Endothelial cell of umbilical vein (primary cell): ENCODE results near the gene LARGE1. TPM values are rescaled to one million over a fixed set of nuclear protein-coding genes. Genes with fewer than 3 reads are reported as not detected.

Experiments used
- BruUV-seq: library from RNA; stranded (reverse); fragments of 400-500 nt; replicated peaks from 2 replicates; lab custom pipeline; 2021; lab: Mats Ljungman, UMichigan
- CTCF ChIA-PET: fragments of 300-600, 350-600 bp; sonication (Branson Sonifier 250); formaldehyde crosslinking; loops from one replicate; lab custom pipeline; 2021; ENCODE audit warnings: antibody characterized with exemption, inconsistent platforms; lab: Charles Lee
- POLR2A ChIA-PET: fragments of 300-600, 350-600 bp; sonication (Branson Sonifier 250); formaldehyde crosslinking; loops from one replicate; lab custom pipeline; 2021; ENCODE audit warnings: antibody characterized with exemption, inconsistent platforms; lab: Charles Lee
- DNase-seq: peaks from one replicate; pipeline ENCODE4 v3.0.0-alpha.2; 2011; ENCODE audit warnings: low read depth, low spot score
- FAIRE-seq: peaks from 2 replicates; lab custom pipeline; 2011; peaks lifted over from hg19 to GRCh38; lab: Jason Lieb, UNC
- H2AFZ ChIP-seq: 2 replicates; pipeline ENCODE4 v1.6.0; 2012; ENCODE audit warnings: low read depth, low read length, control low read depth, inconsistent platforms
- H3K27ac ChIP-seq: 2 replicates; pipeline ENCODE4 v1.5.1; 2011; ENCODE audit warnings: low read depth, mild to moderate bottlenecking, control low read depth, low read length, moderate library complexity; ENCODE audit not compliant: insufficient read depth
- H3K27me3 ChIP-seq, 2 experiments: 2 replicates each; pipeline versions ENCODE4 v1.6.0 to v1.6.1; 2011; ENCODE audit warnings: low read length in 2 of 2, mixed read lengths in 1 of 2; ENCODE audit not compliant: control insufficient read depth in 2 of 2, insufficient read depth in 2 of 2
- H3K36me3 ChIP-seq, 2 experiments: 2 replicates in 1 of 2; 3 replicates in 1 of 2; pipeline ENCODE4 v1.5.1; 2011; ENCODE audit warnings: low read length in 2 of 2, mild to moderate bottlenecking in 1 of 2, moderate library complexity in 1 of 2; ENCODE audit not compliant: control insufficient read depth in 2 of 2, insufficient read depth in 2 of 2; ENCODE audit errors: extremely low read depth in 1 of 2
- H3K4me1 ChIP-seq: 3 replicates; pipeline ENCODE4 v1.5.1; 2011; ENCODE audit warnings: mild to moderate bottlenecking, low read length; ENCODE audit not compliant: control insufficient read depth, insufficient read depth; ENCODE audit errors: extremely low read depth
- H3K4me2 ChIP-seq: 2 replicates; pipeline ENCODE4 v1.6.1; 2011; ENCODE audit warnings: low read length, control low read depth, mixed read lengths; ENCODE audit not compliant: insufficient read depth
- H3K4me3 ChIP-seq, 3 experiments: fragments of 200-600 bp in 1 of 3; sonication (generic), shearing (Covaris generic) in 1 of 3; replicated peaks in 1 of 3; 2 replicates each; pipeline ENCODE4 v1.5.1; 2011 to 2016; ENCODE audit warnings: control low read depth in 3 of 3, low read length in 3 of 3, mild to moderate bottlenecking in 2 of 3, inconsistent platforms in 1 of 3, low read depth in 1 of 3, moderate library complexity in 1 of 3; ENCODE audit not compliant: insufficient read depth in 1 of 3
- H3K79me2 ChIP-seq: 2 replicates; pipeline ENCODE4 v1.6.0; 2012; ENCODE audit warnings: low read length, inconsistent platforms; ENCODE audit not compliant: control insufficient read depth, insufficient read depth
- H3K9ac ChIP-seq: replicated peaks from 2 replicates; pipeline ENCODE3; 2011; ENCODE audit warnings: low read length, control low read depth; ENCODE audit not compliant: insufficient read depth; ENCODE audit errors: extremely low read depth
- H3K9me1 ChIP-seq: replicated peaks from 3 replicates; pipeline ENCODE4 v1.6.0; 2011; ENCODE audit warnings: mild to moderate bottlenecking, low read length; ENCODE audit not compliant: control insufficient read depth, insufficient read depth; ENCODE audit errors: extremely low read depth
- H3K9me3 ChIP-seq: replicated peaks from 2 replicates; pipeline ENCODE4 v1.5.1; 2012; ENCODE audit warnings: low read length, inconsistent platforms; ENCODE audit not compliant: control insufficient read depth, insufficient read depth
- H4K20me1 ChIP-seq: replicated peaks from 2 replicates; pipeline ENCODE3; 2011; ENCODE audit warnings: mild to moderate bottlenecking, low read length; ENCODE audit not compliant: control insufficient read depth, insufficient read depth; ENCODE audit errors: extremely low read depth
- EZH2 ChIP-seq: IDR thresholded peaks from 2 replicates; pipeline ENCODE4 v1.6.1; 2012; ENCODE audit warnings: borderline replicate concordance, low read depth, mild to moderate bottlenecking, moderate library complexity, low read length, inconsistent platforms; ENCODE audit not compliant: severe bottlenecking
- FOS ChIP-seq: IDR thresholded peaks from 2 replicates; pipeline ENCODE4 v1.6.1; 2011; ENCODE audit warnings: mild to moderate bottlenecking, low read length, moderate library complexity, borderline replicate concordance; ENCODE audit not compliant: insufficient read depth
- GATA2 ChIP-seq: IDR thresholded peaks from 2 replicates; pipeline ENCODE4 v1.7.0; 2011; ENCODE audit warnings: low read depth, mild to moderate bottlenecking, moderate library complexity, mixed read lengths, low read length; ENCODE audit not compliant: insufficient read length, insufficient read depth
- JUN ChIP-seq: IDR thresholded peaks from 2 replicates; pipeline ENCODE4 v1.6.1; 2011; ENCODE audit warnings: borderline replicate concordance, low read depth; ENCODE audit not compliant: insufficient read length, insufficient read depth
- MYC ChIP-seq: IDR thresholded peaks from one replicate; pipeline ENCODE4 v1.6.1; 2011; ENCODE audit warnings: mild to moderate bottlenecking, low read depth, low read length
- POLR2A ChIP-seq: IDR thresholded peaks from 2 replicates; pipeline ENCODE4 v1.6.1; 2012; ENCODE audit warnings: low read depth, mild to moderate bottlenecking, control low read depth, low read length
- POLR2AphosphoS5 ChIP-seq: IDR thresholded peaks from 2 replicates; pipeline ENCODE4 v1.6.1; 2012; ENCODE audit warnings: low read depth, mild to moderate bottlenecking, control low read depth, low read length, moderate library complexity; ENCODE audit not compliant: insufficient read depth
- dilution Hi-C: fragments of 300-500 bp; cut with MboI; formaldehyde crosslinking; loops from one replicate; pipeline ENCODE4 v1.15.0; 2019; ENCODE audit warnings: low sequenced_read_pairs; ENCODE audit not compliant: extremely low pct_ligation_motif_present
- intact Hi-C: fragments of 100-400 bp; cut with micrococcal nuclease; formaldehyde crosslinking; loops from one replicate; pipeline ENCODE4 v1.10.0; 2022
- polyA plus RNA-seq, 4 experiments: library from polyadenylated mRNA; depleted of rRNA in 3 of 4; stranded (reverse) in 3 of 4; unstranded in 1 of 4; fragments of >200 nt; gene quantifications; 2 replicates each; pipeline versions ENCODE4 v1.2.1 to v1.2.3, GENCODE V29; 2011 to 2012; ENCODE audit warnings: missing spikeins in 1 of 4
- total RNA-seq: library from RNA; stranded (reverse); gene quantifications from 2 replicates; pipeline ENCODE4 v1.2.3, GENCODE V29; 2021
- TF ChIP-seq, protein P1 (sequence below): IDR thresholded peaks from 2 replicates; pipeline ENCODE4 v1.6.1; 2011; ENCODE audit not compliant: insufficient read depth, insufficient read length
- TF ChIP-seq, protein P2 (sequence below), 2 donors: IDR thresholded peaks; 1 replicate in 1 of 2; 2 replicates in 1 of 2; pipeline ENCODE4 v1.5.1; 2011; ENCODE audit warnings: low read length in 2 of 2, mild to moderate bottlenecking in 2 of 2, moderate library complexity in 2 of 2, control low read depth in 1 of 2, inconsistent platforms in 1 of 2, low read depth in 1 of 2; ENCODE audit not compliant: insufficient read depth in 1 of 2; ENCODE audit errors: extremely low read depth in 1 of 2

Gene LARGE1
- total and polyA plus RNA-seq, 2 donors (not counting 3 experiments of a cell fraction or from before 2014, with no cell fraction given), result 0.95 to 4.4 TPM

DNA sequence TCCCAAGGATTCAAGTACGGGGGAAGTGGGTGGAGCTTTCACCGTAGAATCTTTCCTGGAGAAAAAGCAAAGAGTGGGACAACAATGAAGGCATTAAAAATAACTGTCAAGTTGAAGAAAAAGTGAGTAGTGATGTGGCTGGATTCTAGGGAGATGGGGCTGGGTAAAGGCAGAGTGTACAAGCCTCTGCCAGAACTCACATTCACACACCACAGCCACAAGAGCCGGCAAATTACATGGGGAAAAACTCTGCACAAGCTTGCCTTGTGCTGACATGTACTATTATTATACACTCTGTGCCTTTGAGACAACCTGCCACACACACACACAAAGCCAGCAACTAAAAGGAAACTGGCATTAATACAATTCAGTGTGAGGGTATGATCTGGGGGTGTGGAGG is 182.6 kb downstream of the LARGE1 start:
- H3K27me3 ChIP-seq, result no peaks in the 10 kb centered on the region
- H3K4me1 ChIP-seq, result no peaks in the 10 kb centered on the region
- no TSS peak for BruUV-seq
- no peak overlapping the region for H2AFZ ChIP-seq
- ChIA-PET CTCF (no interaction called here), POLR2A (no interaction called here)
- no peak overlapping the region for H3K9ac ChIP-seq
- DNase-seq (no peak), FAIRE-seq (no peak)
- TF ChIP-seq MYC (no peak), GATA2 (no peak), POLR2AphosphoS5 (no peak), FOS (no peak), EZH2 (no peak), JUN (no peak), POLR2A (no peak)
- TF ChIP-seq, protein P1, sequence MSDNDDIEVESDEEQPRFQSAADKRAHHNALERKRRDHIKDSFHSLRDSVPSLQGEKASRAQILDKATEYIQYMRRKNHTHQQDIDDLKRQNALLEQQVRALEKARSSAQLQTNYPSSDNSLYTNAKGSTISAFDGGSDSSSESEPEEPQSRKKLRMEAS, result no peak
- TF ChIP-seq, protein P2, sequence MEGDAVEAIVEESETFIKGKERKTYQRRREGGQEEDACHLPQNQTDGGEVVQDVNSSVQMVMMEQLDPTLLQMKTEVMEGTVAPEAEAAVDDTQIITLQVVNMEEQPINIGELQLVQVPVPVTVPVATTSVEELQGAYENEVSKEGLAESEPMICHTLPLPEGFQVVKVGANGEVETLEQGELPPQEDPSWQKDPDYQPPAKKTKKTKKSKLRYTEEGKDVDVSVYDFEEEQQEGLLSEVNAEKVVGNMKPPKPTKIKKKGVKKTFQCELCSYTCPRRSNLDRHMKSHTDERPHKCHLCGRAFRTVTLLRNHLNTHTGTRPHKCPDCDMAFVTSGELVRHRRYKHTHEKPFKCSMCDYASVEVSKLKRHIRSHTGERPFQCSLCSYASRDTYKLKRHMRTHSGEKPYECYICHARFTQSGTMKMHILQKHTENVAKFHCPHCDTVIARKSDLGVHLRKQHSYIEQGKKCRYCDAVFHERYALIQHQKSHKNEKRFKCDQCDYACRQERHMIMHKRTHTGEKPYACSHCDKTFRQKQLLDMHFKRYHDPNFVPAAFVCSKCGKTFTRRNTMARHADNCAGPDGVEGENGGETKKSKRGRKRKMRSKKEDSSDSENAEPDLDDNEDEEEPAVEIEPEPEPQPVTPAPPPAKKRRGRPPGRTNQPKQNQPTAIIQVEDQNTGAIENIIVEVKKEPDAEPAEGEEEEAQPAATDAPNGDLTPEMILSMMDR (IDR thresholded peaks at IDR 0.05; ENCODE audit: extremely low read depth in 1 of 2, insufficient read depth in 1 of 2, low read depth in 1 of 2, low read length in 2 of 2), result no peak
- H3K79me2 ChIP-seq, result no peaks in the 10 kb centered on the region
- no peaks in the 10 kb centered on the region for H4K20me1 ChIP-seq
- H3K4me3 ChIP-seq, result no peak overlapping the region
- dilution Hi-C loops, result no loop called here
- intact Hi-C loops, result no loop called here
- peaks cover 16% of the 10 kb centered on the region for H3K9me3 ChIP-seq
- no peaks in the 10 kb centered on the region for H3K9me1 ChIP-seq
- H3K27ac ChIP-seq, result no peak overlapping the region
- H3K4me2 ChIP-seq, result no peak overlapping the region
- H3K36me3 ChIP-seq, result no peaks in the 10 kb centered on the region
